ENCODE data around the gene FOLH1.
"Not testable (repeated sequence)": the region's sequence is repeated elsewhere in the genome, so short reads cannot be mapped to it uniquely, and the experiment has no call there.

The FOLH1 gene

DNA sequence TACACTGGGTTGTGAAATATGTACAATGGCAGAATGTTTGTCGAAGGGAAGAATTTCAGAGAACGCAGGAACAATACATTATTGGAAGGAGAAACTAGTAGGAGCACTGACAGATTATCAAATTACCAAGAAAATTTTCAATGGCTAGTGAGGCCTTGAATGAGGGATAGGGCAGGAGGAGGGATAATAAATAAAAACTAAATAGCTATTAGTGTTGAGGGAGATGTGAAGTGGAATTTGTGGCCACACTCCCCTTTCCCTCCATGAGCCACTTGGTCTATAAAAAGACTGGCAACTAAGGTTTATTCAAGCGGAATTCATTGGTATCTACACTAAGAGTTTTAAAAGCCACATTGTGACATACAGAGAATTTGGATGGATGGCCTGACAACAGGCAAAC, 41.0 kb upstream of the FOLH1 start:
- H2BK15ac ChIP-seq (ENCODE audit: low read length); H4K91ac ChIP-seq (ENCODE audit: low read depth, low read length, poor library complexity); H3K79me1 ChIP-seq (ENCODE audit: low read depth, low read length); H3K4me2 ChIP-seq (ENCODE audit: insufficient read depth, low read length, poor library complexity, severe bottlenecking); H3K4me1 ChIP-seq (ENCODE audit: control insufficient read depth in 2 of 2, insufficient read depth in 1 of 2, low read depth in 1 of 2, low read length in 2 of 2); H3K18ac ChIP-seq (ENCODE audit: low read length); H2AK5ac ChIP-seq (ENCODE audit: low read depth, low read length); H3K9me3 ChIP-seq (replicated peaks in 1 of 2; ENCODE audit: control insufficient read depth in 2 of 2, insufficient read depth in 1 of 2, low read depth in 1 of 2, low read length in 2 of 2); H2AFZ ChIP-seq (ENCODE audit: low read length); H3K4me3 ChIP-seq (ENCODE audit: low read length in 2 of 2); H3K14ac ChIP-seq (ENCODE audit: low read length); DNase-seq (ENCODE audit: low spot score); H3K4ac ChIP-seq (ENCODE audit: low read length); H3K9ac ChIP-seq (ENCODE audit: low read depth, low read length, poor library complexity); H3K27me3 ChIP-seq (ENCODE audit: control insufficient read depth in 3 of 3, insufficient read depth in 3 of 3, low read depth in 1 of 3, low read length in 3 of 3); H3K27ac ChIP-seq (replicated peaks; ENCODE audit: low read length); H3K36me3 ChIP-seq (replicated peaks in 1 of 2; ENCODE audit: control insufficient read depth in 2 of 2, insufficient read depth in 2 of 2, low read length in 2 of 2); H3K23ac ChIP-seq (ENCODE audit: low read depth, low read length, poor library complexity); H2BK12ac ChIP-seq (ENCODE audit: low read length); H2BK120ac ChIP-seq (ENCODE audit: low read depth, low read length); H4K8ac ChIP-seq (ENCODE audit: low read depth, low read length); H2BK5ac ChIP-seq (ENCODE audit: low read length): not testable (repeated sequence)
- WGBS, 2 donors (ENCODE audit: extremely low coverage in 2 of 2, insufficient read length in 2 of 2, insufficient replicate concordance in 1 of 2): no CpG with 5 or more reads among the region's 3 CpGs

DNA sequence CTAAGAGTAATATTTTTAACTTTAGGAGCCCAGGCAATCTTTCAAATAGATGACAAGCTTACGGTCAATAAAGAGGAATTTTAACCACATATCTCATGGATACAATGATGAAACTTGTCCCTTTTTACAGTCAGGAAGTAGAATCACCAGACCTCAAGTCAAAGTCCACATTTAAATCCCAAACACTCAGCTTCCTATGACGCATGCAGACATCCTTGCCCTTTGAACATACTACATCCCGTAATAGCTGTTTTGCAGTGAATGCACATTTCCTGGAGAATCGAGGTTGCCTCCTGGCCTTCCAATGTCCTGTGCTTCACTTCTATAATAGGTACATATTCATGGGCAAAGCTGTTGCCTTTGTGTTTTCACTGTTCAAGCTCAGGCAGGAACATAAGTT, 25.3 kb upstream of the FOLH1 start:
- not testable (repeated sequence) for H3K9ac ChIP-seq (ENCODE audit: low read depth, low read length, poor library complexity); H3K4me3 ChIP-seq (ENCODE audit: low read length in 2 of 2); H3K27me3 ChIP-seq (ENCODE audit: control insufficient read depth in 3 of 3, insufficient read depth in 3 of 3, low read depth in 1 of 3, low read length in 3 of 3); H4K91ac ChIP-seq (ENCODE audit: low read depth, low read length, poor library complexity); H3K79me1 ChIP-seq (ENCODE audit: low read depth, low read length); H3K23ac ChIP-seq (ENCODE audit: low read depth, low read length, poor library complexity); DNase-seq (ENCODE audit: low spot score); H2BK120ac ChIP-seq (ENCODE audit: low read depth, low read length); H3K36me3 ChIP-seq (replicated peaks in 1 of 2; ENCODE audit: control insufficient read depth in 2 of 2, insufficient read depth in 2 of 2, low read length in 2 of 2); H4K8ac ChIP-seq (ENCODE audit: low read depth, low read length); H2AFZ ChIP-seq (ENCODE audit: low read length); H3K27ac ChIP-seq (replicated peaks; ENCODE audit: low read length); H3K9me3 ChIP-seq (replicated peaks in 1 of 2; ENCODE audit: control insufficient read depth in 2 of 2, insufficient read depth in 1 of 2, low read depth in 1 of 2, low read length in 2 of 2); H3K4me2 ChIP-seq (ENCODE audit: insufficient read depth, low read length, poor library complexity, severe bottlenecking); H3K18ac ChIP-seq (ENCODE audit: low read length); H3K14ac ChIP-seq (ENCODE audit: low read length); H2AK5ac ChIP-seq (ENCODE audit: low read depth, low read length); H3K4me1 ChIP-seq (ENCODE audit: control insufficient read depth in 2 of 2, insufficient read depth in 1 of 2, low read depth in 1 of 2, low read length in 2 of 2); H2BK5ac ChIP-seq (ENCODE audit: low read length); H2BK12ac ChIP-seq (ENCODE audit: low read length); H2BK15ac ChIP-seq (ENCODE audit: low read length); H3K4ac ChIP-seq (ENCODE audit: low read length)
- WGBS, 2 donors (ENCODE audit: extremely low coverage in 2 of 2, insufficient read length in 2 of 2, insufficient replicate concordance in 1 of 2): no CpG with 5 or more reads among the region's 4 CpGs

GRCh38 chr11:49233019-49233418, 24.6 kb upstream of the FOLH1 start:
- H3K9me3 ChIP-seq (replicated peaks in 1 of 2; ENCODE audit: control insufficient read depth in 2 of 2, insufficient read depth in 1 of 2, low read depth in 1 of 2, low read length in 2 of 2); H4K91ac ChIP-seq (ENCODE audit: low read depth, low read length, poor library complexity); H3K27me3 ChIP-seq (ENCODE audit: control insufficient read depth in 3 of 3, insufficient read depth in 3 of 3, low read depth in 1 of 3, low read length in 3 of 3); H2BK15ac ChIP-seq (ENCODE audit: low read length); H3K4me3 ChIP-seq (ENCODE audit: low read length in 2 of 2); H3K18ac ChIP-seq (ENCODE audit: low read length); H3K4me1 ChIP-seq (ENCODE audit: control insufficient read depth in 2 of 2, insufficient read depth in 1 of 2, low read depth in 1 of 2, low read length in 2 of 2); H3K36me3 ChIP-seq (replicated peaks in 1 of 2; ENCODE audit: control insufficient read depth in 2 of 2, insufficient read depth in 2 of 2, low read length in 2 of 2); H2AFZ ChIP-seq (ENCODE audit: low read length); H3K4me2 ChIP-seq (ENCODE audit: insufficient read depth, low read length, poor library complexity, severe bottlenecking); H2BK120ac ChIP-seq (ENCODE audit: low read depth, low read length); H2BK12ac ChIP-seq (ENCODE audit: low read length); H2AK5ac ChIP-seq (ENCODE audit: low read depth, low read length); H2BK5ac ChIP-seq (ENCODE audit: low read length); H3K14ac ChIP-seq (ENCODE audit: low read length); DNase-seq (ENCODE audit: low spot score); H4K8ac ChIP-seq (ENCODE audit: low read depth, low read length); H3K23ac ChIP-seq (ENCODE audit: low read depth, low read length, poor library complexity); H3K79me1 ChIP-seq (ENCODE audit: low read depth, low read length); H3K9ac ChIP-seq (ENCODE audit: low read depth, low read length, poor library complexity); H3K4ac ChIP-seq (ENCODE audit: low read length); H3K27ac ChIP-seq (replicated peaks; ENCODE audit: low read length): not testable (repeated sequence)
- no CpG with 5 or more reads among the region's 5 CpGs for WGBS, 2 donors (ENCODE audit: extremely low coverage in 2 of 2, insufficient read length in 2 of 2, insufficient replicate concordance in 1 of 2)

- H3K14ac ChIP-seq (ENCODE audit: low read length); H3K18ac ChIP-seq (ENCODE audit: low read length); H3K79me1 ChIP-seq (ENCODE audit: low read depth, low read length); H3K9ac ChIP-seq (ENCODE audit: low read depth, low read length, poor library complexity); H3K27ac ChIP-seq (replicated peaks; ENCODE audit: low read length); H3K27me3 ChIP-seq (ENCODE audit: control insufficient read depth in 3 of 3, insufficient read depth in 3 of 3, low read depth in 1 of 3, low read length in 3 of 3); H2BK15ac ChIP-seq (ENCODE audit: low read length); DNase-seq (ENCODE audit: low spot score); H2BK120ac ChIP-seq (ENCODE audit: low read depth, low read length); H4K8ac ChIP-seq (ENCODE audit: low read depth, low read length); H2BK5ac ChIP-seq (ENCODE audit: low read length); H2AK5ac ChIP-seq (ENCODE audit: low read depth, low read length); H3K4ac ChIP-seq (ENCODE audit: low read length); H2BK12ac ChIP-seq (ENCODE audit: low read length); H3K23ac ChIP-seq (ENCODE audit: low read depth, low read length, poor library complexity); H3K4me1 ChIP-seq (ENCODE audit: control insufficient read depth in 2 of 2, insufficient read depth in 1 of 2, low read depth in 1 of 2, low read length in 2 of 2); H3K36me3 ChIP-seq (replicated peaks in 1 of 2; ENCODE audit: control insufficient read depth in 2 of 2, insufficient read depth in 2 of 2, low read length in 2 of 2); H3K9me3 ChIP-seq (replicated peaks in 1 of 2; ENCODE audit: control insufficient read depth in 2 of 2, insufficient read depth in 1 of 2, low read depth in 1 of 2, low read length in 2 of 2); H2AFZ ChIP-seq (ENCODE audit: low read length); H3K4me3 ChIP-seq (ENCODE audit: low read length in 2 of 2); H3K4me2 ChIP-seq (ENCODE audit: insufficient read depth, low read length, poor library complexity, severe bottlenecking); H4K91ac ChIP-seq (ENCODE audit: low read depth, low read length, poor library complexity): not testable (repeated sequence)
- WGBS, 2 donors (ENCODE audit: extremely low coverage in 2 of 2, insufficient read length in 2 of 2, insufficient replicate concordance in 1 of 2): no CpG with 5 or more reads among the region's 3 CpGs
Measured at GRCh38 chr11:49231725-49232124, 23.3 kb upstream of the FOLH1 start.

All from neuronal stem cell (in vitro differentiated cells).